CD4-positive, alpha-beta T cell treated with Interleukin-17A for 1 hour (primary cell): ENCODE results near the gene TTC4.

ENCODE experiments used
- DNase-seq: peaks from one replicate; pipeline ENCODE4 v3.0.0-alpha.2; 2020

The TTC4 gene, protein sequence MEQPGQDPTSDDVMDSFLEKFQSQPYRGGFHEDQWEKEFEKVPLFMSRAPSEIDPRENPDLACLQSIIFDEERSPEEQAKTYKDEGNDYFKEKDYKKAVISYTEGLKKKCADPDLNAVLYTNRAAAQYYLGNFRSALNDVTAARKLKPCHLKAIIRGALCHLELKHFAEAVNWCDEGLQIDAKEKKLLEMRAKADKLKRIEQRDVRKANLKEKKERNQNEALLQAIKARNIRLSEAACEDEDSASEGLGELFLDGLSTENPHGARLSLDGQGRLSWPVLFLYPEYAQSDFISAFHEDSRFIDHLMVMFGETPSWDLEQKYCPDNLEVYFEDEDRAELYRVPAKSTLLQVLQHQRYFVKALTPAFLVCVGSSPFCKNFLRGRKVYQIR

DNA sequence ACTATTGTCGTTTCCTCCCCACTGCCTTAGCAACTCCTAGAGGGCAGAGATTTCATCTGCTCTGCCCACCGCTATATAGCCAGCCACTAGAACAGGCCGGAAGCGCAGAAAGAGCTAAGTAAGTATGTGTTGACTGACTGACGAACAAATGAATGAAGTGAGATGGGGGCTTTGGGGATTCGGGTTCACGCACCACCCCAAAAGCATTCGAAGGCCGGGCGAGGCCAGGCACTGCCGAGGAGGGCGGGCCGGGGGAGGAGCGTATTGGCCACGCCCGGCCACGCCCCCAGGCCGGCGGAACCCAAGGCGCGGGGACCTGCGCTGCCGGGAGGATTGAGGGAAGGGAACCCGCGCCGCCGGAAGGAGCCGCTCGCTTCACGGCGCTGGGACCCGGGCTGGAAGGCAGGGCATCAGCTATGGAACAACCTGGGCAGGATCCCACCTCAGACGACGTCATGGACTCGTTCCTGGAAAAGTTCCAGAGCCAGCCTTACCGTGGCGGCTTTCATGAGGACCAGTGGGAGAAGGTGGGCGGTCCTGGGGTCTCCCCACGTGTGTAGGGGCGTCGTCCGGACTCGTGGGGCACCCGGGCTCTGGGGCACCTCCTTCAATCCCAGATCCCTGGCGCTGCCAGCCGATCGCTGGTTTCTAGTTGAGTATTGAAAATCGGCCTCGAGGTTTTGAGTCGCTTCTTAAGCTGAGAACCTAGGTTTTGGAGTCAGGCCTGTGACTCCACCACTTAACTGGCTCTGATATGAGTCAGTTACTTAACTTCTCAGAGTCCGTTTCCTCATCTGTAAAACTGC, at the start of gene TTC4:
Gene TTC4, plus strand, starts transcription at position 369 of the 806 bp plus-strand sequence. Its CDS starts 48 bp downstream, at position 417.
- peak; percentile 85 for DNase-seq

DNA sequence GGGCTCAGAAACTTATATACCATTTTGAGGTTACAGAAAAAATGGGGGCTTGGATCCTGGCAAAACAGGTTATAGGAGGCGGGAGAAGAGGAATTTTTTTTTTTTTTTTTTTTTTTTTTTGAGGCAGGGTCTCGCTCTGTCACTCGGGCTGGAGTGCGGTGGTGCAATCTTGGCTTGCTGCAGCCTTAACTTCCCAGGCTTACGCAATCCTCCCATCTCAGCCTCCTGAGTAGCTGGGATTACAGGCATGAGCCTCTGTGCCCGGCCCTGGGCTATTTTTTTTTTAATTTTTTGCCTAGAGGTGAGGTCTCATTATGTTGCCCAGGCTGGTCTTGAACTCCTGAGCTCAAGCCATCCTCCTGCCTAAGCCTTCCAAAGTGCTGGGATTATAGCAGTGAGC, 49.3 kb upstream of the TTC4 start:
- DNase-seq: no peak

DNA sequence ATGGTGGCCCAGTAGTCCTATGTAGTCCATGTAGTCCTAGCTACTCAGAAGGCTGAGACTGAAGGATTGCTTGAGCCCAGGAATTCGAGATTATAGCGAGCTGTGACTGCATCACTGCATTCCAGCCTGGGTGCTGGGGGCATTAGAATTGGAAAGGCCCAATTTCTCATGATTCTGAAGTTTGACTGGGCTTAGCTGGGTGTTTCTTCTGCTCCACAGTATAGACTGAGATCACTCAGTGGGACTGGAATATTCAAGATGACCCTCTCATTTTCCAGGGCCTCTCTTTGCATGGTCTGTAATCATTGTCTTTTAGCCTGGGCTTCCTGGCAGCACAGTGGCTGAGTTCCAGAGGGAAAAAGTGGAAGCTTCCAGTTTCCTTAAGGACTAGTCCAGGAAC, 47.9 kb upstream of the TTC4 start:
- DNase-seq: no peak

DNA sequence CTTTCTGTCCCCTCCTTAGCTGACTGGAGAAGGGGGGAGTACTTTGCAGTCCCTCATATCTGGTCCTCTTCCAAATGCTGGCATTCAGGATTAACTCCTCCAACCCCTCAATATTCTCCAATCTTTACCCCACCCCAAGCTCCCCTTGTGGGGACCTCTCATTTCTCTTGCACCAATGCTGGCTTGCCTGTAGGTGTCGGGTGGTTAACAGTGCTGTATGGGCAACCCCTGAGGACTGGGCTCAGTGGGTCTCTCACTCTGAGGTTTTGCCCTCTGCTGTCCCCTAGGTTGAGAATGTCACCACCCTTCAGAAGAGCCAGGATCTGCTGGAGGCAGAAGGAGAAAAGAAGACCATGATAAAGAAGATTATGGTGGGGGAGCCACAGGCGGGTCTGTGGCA, 47.1 kb upstream of the TTC4 start:
- DNase-seq: no peak

DNA sequence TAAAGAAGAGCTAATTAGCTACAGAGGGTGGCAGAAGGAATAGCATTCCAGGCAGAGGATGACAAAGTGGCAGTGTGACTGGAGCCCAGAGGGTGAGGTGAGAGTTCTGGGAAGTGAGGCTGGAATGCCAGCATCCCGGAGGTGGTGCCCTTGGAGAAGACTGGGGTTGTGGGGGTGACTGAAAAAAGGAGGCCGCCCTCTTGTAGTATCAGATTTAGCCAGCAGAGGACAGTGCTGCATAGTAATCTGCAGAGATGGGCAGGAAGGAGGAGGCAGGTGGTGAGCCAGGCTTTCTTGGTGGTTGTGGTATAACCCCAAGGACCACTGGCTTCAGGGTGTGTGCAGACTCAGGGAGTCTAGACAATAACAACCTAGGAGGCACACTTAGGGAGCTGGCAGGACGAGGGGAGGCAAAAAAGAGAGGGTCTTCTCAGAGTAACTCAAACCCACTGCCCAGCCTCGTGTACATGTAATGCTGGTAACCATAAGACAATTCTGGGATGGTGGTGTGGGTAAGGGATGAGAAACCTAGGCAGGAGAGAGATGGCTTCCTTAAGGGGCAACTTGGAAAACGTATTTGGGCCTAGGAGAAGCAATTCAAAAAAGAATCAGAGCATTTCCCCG, 43.6 kb upstream of the TTC4 start:
- DNase-seq: peak; percentile 75

DNA sequence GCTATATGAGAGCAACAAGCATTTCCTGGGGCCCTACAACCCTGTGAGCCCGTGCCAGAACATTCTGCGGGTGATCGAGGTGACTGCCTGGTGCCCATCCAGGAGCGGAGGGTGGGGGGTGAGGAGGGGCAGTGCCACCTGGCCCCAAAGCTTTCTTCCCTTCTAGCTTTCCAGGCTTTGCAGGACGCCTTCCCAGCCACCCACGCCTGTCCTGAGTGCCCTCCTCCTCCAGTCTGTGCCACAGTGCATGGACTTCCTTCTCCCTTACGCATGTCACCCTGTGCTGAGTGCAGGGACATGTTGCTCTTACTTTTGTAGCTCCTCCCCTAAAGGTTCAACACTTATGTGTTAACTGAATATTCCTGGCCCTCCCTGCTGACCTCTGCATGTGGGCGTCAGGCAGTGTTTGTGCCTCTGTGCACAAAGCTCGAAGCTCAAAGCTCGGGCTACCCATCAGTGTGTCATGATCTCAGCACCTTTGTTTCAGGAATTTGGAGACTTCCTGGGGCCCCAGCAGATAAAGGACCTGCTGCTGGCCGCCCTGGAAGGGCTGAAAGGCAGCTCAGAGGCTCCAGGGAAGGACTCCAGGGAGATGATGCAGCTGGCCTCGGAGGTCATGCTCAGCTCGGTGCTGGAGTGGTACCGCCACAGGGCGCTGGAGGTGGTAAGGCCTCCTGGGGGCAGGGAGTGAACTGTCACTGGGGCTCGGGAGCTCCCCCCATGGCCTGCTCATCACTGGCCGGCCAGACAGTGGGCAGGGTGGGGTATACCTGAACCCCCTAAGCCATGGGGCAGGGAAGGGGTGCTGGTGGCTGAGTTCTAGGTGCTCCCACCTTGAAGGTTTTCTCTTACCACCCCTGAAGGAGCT, 36.7 kb upstream of the TTC4 start:
- no peak for DNase-seq

DNA sequence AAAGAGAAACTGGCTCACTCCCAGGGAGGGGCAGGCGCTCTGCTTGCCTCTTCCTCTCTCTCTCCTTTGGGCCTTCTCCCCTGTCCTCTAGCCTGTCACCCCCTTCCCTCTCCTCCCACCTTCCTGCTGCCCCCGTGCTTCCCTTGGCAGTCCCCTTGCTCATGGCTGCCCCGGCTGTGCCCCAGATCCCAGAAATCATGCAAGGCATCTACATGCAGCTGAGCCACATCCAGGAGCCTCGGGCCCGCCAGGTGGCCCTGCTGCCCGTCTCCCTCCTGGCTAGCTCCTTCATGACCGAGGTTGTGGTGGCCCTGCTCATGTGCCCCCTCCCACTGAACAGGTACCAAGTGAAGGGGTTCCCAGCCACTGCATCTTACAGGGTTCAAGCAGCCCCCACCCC, 36.0 kb upstream of the TTC4 start:
- no peak for DNase-seq

DNA sequence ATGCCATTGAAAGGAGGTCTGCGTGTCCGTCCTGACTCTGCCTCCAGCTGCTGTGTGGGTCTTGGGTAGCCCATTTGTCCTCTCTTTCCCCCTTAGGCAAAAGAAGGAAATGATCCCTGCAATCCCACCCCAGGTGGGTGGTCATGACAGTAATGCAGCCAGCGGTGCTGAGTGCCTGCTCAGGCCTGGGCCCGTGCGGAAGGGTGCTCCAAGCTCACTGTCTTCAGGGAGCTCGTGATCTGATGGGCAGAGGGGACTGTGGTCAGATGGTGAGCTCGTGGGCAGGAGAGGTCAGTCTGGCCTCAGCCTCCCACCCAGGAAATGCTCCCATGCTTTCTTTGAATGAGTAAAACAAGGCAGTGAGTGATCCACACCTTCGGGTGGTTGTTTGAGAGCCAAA, 35.3 kb upstream of the TTC4 start:
- no peak for DNase-seq

DNA sequence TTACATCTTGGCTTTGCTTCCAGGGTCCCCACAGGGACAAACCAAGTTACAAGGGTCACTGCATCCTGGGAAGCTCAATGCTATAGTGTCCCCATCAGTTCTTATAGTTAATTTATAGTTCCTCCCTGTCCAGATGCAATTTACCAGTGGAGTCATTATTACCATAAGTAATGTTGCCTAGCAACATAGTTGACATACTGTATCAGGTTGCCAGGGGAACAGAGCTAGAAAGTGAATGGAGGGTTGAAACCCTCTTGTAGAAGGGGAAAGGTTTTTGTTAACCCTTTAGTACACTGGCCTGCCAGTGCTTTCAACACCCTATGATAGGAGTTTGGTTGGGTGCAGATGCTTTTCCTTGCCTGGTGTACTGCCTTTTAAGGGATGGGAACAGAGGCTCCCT, 34.3 kb upstream of the TTC4 start:
- DNase-seq: no peak

DNA sequence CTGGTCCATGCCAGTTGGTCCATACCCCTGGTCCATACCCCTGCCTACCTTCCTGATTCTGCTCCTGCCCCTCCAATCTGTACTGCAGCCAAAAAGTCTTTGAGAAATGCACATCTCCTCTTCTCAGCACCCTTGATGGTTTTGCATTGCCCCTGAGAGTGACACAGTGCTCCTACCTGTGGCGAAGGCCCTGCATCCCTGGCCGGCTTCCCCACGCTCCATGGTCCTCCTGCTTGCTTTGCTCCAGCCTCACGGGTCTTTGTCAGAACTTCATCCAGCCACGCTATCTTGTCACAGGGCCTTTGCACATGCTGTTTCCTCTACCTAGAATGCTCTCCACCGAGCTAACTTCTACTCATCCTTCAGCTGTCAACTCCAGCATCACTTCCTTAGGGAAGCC, 32.2 kb upstream of the TTC4 start:
- no peak for DNase-seq

DNA sequence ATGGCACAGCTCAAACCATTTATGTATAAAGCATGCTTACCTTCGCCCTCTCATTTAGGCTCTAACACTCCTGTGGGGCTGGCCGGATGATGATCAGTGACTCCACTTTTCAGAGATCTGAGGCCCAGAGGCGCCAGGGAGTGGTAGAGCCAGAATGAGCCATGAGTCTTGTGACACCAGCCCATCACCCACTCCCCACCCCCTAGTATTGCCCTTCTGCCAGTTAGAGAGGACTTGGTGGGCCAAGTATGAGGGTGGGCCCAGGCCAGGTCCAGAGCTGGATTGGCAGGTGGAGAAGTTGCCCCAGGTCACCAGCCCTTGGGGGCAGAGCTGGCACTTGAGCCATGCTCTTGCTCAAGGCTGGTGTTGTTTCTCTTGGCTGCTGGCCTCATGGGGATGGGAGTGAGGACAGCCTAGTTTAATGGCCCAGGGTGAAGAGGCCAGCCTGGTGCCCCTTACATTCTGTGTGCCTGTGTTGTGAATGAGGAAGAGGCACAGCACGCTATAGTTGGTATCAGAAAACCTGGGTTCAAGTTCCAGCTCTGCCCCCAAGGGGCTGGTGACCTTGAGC, 30.2 kb upstream of the TTC4 start:
- DNase-seq: no peak

DNA sequence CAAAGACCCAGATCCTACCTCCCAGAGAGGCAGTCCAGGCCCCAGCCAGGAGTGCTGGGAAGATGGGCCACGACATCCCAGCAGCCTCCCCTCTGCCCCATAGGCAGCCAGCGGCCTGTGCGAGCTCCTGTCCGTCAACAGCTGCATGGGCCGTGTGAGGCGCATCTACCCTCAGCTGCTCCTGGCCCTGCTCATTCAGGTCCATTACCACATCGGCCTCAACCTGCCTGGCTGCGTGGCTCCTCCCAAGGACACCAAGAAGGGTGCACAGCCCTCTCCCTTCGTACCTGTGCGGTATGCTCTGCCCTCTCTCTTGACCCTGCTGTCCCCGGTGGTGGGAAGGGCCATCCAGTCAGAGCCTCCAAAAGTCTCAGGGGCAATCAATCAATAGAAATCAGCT, 29.5 kb upstream of the TTC4 start:
- no peak for DNase-seq

DNA sequence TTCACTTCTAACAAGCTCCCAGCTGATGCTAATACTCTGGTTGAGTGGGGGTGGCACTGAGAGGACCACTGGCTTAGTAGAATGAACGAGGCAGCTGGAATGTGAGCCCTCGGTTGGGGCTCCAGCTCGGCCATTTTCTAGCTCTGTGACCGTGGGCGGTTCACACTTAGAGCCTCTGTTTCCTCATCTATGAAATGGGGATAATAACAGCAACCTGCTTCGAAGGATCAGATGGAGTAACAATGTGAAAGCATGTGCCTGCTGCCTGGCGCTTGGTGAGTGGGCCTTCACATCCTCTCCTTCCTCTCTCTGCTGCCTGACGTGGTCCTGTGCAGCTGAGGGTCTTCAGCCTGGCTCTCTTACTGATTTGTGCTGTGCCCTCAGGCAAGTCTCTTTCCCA, 20.9 kb upstream of the TTC4 start:
- no peak for DNase-seq

DNA sequence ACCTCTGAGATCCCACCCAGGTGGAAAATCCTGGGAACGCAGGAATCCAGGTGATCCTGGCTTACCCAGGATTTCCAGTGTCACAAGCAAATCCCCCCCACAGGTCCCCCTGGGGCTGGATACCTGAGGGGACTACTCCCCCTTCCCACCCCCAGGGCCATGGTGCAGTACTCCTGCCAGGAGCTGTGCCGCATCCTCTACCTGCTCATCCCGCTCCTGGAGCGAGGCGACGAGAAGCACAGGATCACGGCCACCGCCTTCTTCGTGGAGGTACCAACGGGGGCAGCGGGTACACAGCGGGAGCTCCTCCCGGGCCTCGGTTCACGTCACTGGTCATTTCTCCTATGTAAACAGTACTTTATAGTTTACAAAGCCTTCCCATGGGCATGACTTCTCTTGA, 20.4 kb upstream of the TTC4 start:
- DNase-seq: no peak

DNA sequence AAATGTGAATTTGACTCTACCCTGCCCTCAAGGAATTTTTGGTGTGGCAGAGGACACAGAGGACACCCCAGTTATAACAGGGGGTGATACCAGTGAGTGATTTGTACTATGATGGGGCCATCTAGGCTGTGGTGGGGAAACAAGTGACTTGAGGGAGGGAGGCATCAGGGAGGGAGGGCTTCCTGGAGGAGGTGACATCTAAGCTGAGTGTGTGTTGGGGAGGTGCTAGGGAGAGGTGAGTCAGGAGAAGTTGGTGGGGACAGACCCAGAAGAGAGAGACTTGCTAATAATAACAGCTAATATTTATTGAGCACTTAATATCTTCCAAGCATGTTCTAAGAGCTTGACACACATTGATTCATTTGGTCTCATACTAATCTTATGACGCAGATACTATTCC, 19.9 kb upstream of the TTC4 start:
- DNase-seq: no peak

DNA sequence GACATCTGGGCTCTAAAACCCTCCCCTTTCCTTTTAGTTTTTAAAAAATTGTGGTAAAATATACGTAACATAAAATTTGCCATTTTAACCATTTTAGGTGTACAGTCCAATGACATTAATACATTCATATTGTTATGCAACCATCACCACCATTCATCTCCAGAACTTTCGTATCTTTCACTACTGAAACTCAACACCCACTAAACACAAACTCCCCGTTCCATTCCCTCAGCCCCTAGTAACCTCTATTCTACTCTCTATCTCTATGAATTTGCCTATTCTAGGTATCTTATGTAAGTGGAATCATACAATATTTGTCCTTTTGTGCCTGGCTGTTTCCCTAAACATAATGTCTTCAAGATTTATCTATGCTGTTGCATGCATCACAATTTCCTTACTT, 19.4 kb upstream of the TTC4 start:
- no peak for DNase-seq

DNA sequence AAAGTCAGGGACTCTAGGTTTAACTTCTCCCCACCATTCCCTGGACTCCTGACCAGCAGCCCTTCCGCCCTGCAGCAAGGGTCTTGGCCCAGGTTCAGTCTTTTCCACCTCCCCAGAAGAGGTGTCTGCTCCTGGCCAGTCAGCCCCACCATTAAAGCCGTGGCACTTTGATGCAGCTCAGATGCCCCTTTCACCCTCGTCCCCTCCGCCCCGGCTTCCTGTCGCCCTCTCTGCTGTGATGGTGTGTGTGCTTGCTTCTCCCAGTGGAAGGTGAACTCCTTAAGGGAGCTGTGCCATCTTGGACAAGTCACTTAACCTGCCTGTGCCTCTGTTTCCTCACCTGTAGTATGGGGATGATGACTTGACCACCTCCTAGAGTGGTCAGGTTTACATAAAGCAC, 17.8 kb upstream of the TTC4 start:
- DNase-seq: no peak

DNA sequence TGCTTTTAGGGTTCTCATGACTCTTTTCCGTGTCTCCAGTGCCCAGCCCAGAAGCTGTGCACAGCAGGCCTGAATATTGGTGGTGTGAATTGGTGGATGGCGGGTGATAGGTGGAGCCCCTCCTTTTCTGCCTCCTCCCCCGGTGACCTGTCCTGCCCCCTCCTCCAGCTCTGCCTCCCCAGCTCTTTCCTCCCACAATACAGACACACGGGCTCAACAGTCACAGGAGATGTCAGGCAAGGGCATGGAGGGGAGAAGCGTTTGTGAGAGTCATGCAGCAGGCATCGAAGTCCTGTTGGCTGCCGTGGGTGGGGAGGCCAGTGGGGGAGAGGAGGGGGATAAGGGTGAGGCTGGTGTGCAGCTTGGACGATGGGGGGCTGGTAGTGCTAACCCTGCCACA, 17.3 kb upstream of the TTC4 start:
- no peak for DNase-seq

DNA sequence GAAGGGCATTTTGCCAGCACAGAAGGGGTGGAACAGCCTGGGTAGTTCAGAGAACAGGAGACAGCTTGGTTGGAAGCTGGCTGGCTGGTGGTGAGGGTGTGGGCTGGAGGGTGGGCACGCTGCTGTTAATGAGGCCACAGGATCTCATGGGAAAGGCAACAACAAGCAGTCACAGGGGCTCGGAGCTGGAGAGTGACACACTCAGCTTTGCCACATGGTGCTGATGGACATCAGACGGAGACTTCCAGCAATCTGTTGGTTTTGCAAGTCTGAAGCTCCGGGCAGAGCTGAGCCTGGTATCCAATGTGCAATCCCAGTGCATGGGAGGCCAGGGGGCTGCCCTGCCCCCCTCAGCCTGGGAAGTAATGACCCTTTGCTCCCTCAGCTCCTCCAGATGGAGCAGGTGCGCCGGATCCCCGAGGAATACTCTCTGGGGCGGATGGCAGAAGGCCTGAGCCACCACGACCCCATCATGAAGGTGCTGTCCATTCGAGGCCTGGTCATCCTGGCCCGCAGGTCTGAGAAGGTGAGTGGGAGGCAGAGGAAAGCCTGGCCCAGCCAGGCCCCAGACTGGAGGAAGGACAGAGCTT, 15.6 kb upstream of the TTC4 start:
- no peak for DNase-seq

DNA sequence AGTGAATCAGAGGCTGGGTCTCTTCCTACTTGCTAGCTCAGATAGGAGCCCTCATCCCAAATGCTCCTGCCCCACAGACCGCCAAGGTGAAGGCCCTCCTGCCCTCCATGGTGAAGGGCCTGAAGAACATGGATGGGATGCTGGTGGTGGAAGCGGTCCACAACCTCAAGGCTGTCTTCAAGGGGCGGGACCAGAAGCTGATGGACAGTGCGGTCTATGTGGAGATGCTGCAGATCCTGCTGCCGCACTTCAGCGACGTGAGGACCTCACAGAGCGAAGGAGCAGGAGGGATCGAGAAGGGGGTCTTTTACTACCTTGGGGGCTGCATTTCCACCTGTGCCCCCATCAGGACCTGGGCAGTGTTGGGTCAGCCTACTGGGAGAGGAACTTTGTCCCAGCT, 14.6 kb upstream of the TTC4 start:
- no peak for DNase-seq

DNA sequence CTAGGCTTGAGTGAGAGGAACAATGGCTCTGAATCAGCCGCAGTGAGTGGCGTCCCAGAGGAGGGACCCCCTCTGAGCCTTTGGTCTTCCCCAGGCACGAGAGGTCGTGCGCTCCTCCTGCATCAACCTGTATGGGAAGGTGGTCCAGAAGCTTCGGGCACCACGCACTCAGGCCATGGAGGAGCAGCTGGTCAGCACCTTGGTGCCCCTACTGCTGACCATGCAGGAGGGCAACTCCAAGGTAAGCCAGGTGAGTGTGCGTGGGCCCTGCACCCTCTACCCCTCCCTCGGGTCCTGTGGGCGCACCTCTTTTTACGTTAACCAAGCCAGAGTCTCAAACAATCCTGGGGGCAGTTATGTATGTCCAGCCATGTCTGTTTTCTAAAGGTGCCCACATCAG, 13.7 kb upstream of the TTC4 start:
- no peak for DNase-seq

DNA sequence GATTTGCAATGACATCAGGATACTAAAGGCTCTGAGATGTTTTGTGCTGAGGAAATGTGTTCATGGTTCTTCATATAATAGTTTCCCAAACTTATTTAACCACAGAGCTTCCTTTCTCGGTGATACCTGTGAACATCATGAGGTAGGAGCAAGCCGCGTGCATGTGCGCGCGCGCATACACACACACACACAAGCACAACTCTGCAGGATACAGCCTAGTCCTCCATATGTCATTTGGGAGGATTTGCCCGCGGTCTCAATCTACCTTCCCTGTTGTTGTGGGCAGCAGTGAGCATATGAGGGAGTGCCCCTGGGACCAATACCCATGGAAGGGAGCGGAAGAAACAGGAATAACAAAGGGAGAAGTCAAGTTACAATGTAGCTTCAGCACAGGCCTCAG, 12.2 kb upstream of the TTC4 start:
- no peak for DNase-seq
